ENCODE results near the gene YPEL1. TPM values are rescaled to one million over a fixed set of nuclear protein-coding genes. Genes with fewer than 3 reads are reported as not detected.

YPEL1 gene
- total and polyA plus RNA-seq, 8 donors: 2.4 to 20.9 (median 18.3) TPM

GRCh38 chr22:21688706-21689381 is 46.8 kb downstream of the YPEL1 start:
- Histone ChIP-seq H3K4me1 (no peaks in the 10 kb centered on the region), H3K9me3 (no peaks in the 10 kb centered on the region), H3K4me3 (no peak overlapping the region), H3K27me3 (no peaks in the 10 kb centered on the region), H3K36me3 (peaks cover 0 to 100% of the 10 kb centered on the region in 2 donors), H3K27ac (no peak overlapping the region)
- intact Hi-C loops (cut with DNase I): no loop called here
- no peak for TF ChIP-seq CTCF (IDR thresholded peaks at IDR 0.05)
- ATAC-seq: no peak
- DNase-seq: no peak

- peaks cover 0 to 100% of the 10 kb centered on the region in 2 donors for H3K36me3 ChIP-seq
- H3K27ac ChIP-seq: no peak overlapping the region
- DNase-seq: no peak
- H3K4me1 ChIP-seq: no peaks in the 10 kb centered on the region
- no peaks in the 10 kb centered on the region for H3K27me3 ChIP-seq
- intact Hi-C loops (cut with DNase I): no loop called here
- H3K9me3 ChIP-seq: no peaks in the 10 kb centered on the region
- TF ChIP-seq CTCF (IDR thresholded peaks at IDR 0.05): no peak
- ATAC-seq: no peak
- no peak overlapping the region for H3K4me3 ChIP-seq
Observed at GRCh38 chr22:21688341-21688705, 47.3 kb downstream of the YPEL1 start.

GRCh38 chr22:21687685-21688259 is 47.8 kb downstream of the YPEL1 start:
- Histone ChIP-seq H3K27ac (no peak overlapping the region), H3K27me3 (no peaks in the 10 kb centered on the region), H3K9me3 (no peaks in the 10 kb centered on the region), H3K4me1 (no peaks in the 10 kb centered on the region), H3K4me3 (no peak overlapping the region), H3K36me3 (peaks cover 0 to 100% of the 10 kb centered on the region in 2 donors)
- intact Hi-C loops (cut with DNase I): no loop called here
- no peak for DNase-seq
- no peak for TF ChIP-seq CTCF (IDR thresholded peaks at IDR 0.05)
- no peak for ATAC-seq

GRCh38 chr22:21686634-21687393 is 48.8 kb downstream of the YPEL1 start:
- TF ChIP-seq CTCF (IDR thresholded peaks at IDR 0.05): no peak

GRCh38 chr22:21686193-21686608 is 49.4 kb downstream of the YPEL1 start:
- Histone ChIP-seq H3K27ac (no peak overlapping the region), H3K27me3 (no peaks in the 10 kb centered on the region), H3K9me3 (no peaks in the 10 kb centered on the region), H3K4me3 (no peak overlapping the region), H3K36me3 (peaks cover 0 to 100% of the 10 kb centered on the region in 2 donors), H3K4me1 (no peaks in the 10 kb centered on the region)
- DNase-seq (no peak), ATAC-seq (no peak)
- intact Hi-C loops (cut with DNase I): no loop called here
- TF ChIP-seq CTCF (IDR thresholded peaks at IDR 0.05): no peak

More at GRCh38 chr22:21686634-21687393, 48.8 kb downstream of the YPEL1 start:
- Histone ChIP-seq H3K9me3 (no peaks in the 10 kb centered on the region), H3K4me3 (no peak overlapping the region), H3K4me1 (no peaks in the 10 kb centered on the region), H3K36me3 (peaks cover 0 to 100% of the 10 kb centered on the region in 2 donors), H3K27ac (no peak overlapping the region), H3K27me3 (no peaks in the 10 kb centered on the region)
- DNase-seq: peak in 1 of 4 donors; percentile 51
- intact Hi-C loops (cut with DNase I): no loop called here
- no peak for ATAC-seq

All from left lung (tissue), 10 donors.